ENCODE results near the gene INSIG1. TPM values are rescaled to one million over a fixed set of nuclear protein-coding genes. Genes with fewer than 3 reads are reported as not detected.

The INSIG1 gene
- total RNA-seq, 4 donors from 2014 or later = 36.3 to 147 (median 100) TPM

DNA sequence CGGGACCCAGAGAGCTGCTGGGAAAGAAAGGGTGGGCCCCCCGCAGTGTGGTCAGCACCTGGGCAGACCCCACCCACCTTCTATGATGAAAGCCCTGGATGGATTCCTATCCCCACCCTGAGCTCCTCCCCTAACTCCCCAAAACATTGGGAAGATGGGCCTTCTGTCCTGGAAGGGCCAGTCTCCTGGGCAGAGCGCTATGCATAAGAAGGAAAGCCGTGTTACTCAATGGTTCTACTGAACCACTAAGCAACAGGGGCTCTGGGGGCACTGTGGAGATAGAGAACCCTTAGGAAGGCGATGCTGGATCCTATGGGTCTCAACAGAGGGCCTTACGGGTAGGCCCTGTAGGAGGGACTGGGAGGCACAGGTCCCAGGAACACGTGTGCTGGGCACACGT lies 30.7 kb upstream of the INSIG1 start:
- Histone ChIP-seq H3K27me3 (no peaks in the 10 kb centered on the region), H3K9me3 (no peaks in the 10 kb centered on the region), H3K4me3 (no peak overlapping the region), H3K27ac (no peak overlapping the region), H3K4me1 (no peaks in the 10 kb centered on the region), H3K36me3 (no peaks in the 10 kb centered on the region)
- TF ChIP-seq, protein P1, sequence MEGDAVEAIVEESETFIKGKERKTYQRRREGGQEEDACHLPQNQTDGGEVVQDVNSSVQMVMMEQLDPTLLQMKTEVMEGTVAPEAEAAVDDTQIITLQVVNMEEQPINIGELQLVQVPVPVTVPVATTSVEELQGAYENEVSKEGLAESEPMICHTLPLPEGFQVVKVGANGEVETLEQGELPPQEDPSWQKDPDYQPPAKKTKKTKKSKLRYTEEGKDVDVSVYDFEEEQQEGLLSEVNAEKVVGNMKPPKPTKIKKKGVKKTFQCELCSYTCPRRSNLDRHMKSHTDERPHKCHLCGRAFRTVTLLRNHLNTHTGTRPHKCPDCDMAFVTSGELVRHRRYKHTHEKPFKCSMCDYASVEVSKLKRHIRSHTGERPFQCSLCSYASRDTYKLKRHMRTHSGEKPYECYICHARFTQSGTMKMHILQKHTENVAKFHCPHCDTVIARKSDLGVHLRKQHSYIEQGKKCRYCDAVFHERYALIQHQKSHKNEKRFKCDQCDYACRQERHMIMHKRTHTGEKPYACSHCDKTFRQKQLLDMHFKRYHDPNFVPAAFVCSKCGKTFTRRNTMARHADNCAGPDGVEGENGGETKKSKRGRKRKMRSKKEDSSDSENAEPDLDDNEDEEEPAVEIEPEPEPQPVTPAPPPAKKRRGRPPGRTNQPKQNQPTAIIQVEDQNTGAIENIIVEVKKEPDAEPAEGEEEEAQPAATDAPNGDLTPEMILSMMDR (IDR thresholded peaks at IDR 0.05) = no peak
- TF ChIP-seq POLR2A (IDR thresholded peaks at IDR 0.05) = no peak
- DNase-seq = peak in 1 of 3 donors; percentile 9

DNA sequence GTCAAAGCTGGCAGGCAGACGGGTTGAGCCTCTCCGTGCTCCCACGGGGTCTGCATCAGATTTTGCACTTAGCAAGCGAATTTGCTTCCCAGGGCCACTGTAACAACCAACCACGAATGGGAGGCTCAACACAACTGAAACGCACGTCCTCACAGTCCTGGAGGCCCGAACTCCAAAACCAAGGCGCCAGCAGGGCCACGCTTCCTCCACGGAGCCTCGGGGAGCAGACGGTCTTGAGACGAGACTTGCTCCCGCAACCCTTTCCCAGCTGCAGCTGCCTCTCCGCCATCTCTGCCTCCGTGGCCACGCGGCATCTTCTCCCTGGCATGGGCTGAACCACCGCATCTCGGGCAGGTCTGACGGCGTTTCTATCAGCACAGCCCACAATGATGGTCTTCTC lies 30.2 kb upstream of the INSIG1 start:
- Histone ChIP-seq H3K4me1 (no peaks in the 10 kb centered on the region), H3K4me3 (no peak overlapping the region), H3K36me3 (no peaks in the 10 kb centered on the region), H3K9me3 (no peaks in the 10 kb centered on the region), H3K27me3 (no peaks in the 10 kb centered on the region), H3K27ac (no peak overlapping the region)
- DNase-seq = no peak
- TF ChIP-seq POLR2A (IDR thresholded peaks at IDR 0.05) = no peak
- TF ChIP-seq, protein P1 (IDR thresholded peaks at IDR 0.05) = no peak

DNA sequence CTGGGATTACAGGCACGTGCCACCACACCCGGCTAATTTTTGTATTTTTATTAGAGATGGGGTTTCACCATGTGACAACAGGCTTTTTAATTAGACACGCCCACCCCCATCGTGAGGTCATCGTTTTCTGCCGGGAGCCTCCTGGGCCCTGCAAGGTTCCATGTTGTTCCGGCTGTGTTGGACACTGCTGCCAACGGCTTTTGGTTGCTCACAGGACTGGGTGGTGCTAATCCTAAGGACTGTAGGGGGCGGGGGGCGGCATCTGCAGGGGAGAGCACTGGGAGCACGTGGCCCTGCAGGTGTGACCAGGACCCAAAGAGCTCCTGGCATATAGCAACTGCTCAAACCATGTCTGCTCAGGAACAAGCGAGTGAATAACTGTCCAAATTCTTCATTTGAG lies 29.5 kb upstream of the INSIG1 start:
- Histone ChIP-seq H3K9me3 (no peaks in the 10 kb centered on the region), H3K36me3 (no peaks in the 10 kb centered on the region), H3K4me1 (no peaks in the 10 kb centered on the region), H3K27me3 (no peaks in the 10 kb centered on the region), H3K4me3 (no peak overlapping the region), H3K27ac (no peak overlapping the region)
- no peak for TF ChIP-seq POLR2A (IDR thresholded peaks at IDR 0.05)
- TF ChIP-seq, protein P1 (IDR thresholded peaks at IDR 0.05) = no peak
- DNase-seq = no peak

DNA sequence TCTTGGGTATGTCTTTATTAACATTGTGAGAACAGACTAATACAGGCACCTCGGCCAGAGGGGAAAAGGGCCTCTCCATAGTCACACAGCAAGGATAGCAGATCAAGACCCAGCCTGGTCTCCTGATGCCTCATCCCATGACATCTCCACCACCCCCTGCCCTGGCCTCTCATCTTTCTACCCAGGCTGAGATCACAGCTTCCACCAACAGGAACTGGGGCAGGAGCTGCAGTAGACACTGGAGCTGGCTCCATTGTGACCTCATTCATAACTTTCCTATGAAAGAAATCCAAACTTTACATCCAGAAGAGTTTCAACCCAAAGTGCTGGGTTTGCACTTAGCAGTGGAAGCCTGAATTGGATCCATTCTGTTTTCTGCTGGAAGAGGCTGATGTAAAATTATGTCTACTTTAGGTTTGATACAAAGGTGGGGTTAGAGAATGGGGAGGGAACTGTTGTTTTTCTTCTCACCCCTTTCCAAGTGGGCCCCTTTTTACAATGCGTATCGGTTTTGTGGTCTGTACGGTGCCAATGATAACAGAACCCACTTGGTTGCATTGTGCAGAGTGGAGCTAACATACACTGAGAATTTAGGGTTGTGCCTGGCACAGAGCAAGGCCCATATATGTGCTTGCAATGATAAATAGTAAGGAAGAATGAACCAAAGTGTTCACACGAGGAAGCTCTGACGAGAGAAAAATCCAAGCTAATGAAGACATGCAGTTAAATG lies 28.6 kb upstream of the INSIG1 start:
- no peak overlapping the region for H3K27ac ChIP-seq
- TF ChIP-seq POLR2A (IDR thresholded peaks at IDR 0.05) = no peak
- TF ChIP-seq, protein P1 (IDR thresholded peaks at IDR 0.05) = no peak
- H3K36me3 ChIP-seq = no peaks in the 10 kb centered on the region
- no peaks in the 10 kb centered on the region for H3K4me1 ChIP-seq
- H3K9me3 ChIP-seq = no peaks in the 10 kb centered on the region
- H3K27me3 ChIP-seq = no peaks in the 10 kb centered on the region
- no peak overlapping the region for H3K4me3 ChIP-seq
- no peak for DNase-seq

DNA sequence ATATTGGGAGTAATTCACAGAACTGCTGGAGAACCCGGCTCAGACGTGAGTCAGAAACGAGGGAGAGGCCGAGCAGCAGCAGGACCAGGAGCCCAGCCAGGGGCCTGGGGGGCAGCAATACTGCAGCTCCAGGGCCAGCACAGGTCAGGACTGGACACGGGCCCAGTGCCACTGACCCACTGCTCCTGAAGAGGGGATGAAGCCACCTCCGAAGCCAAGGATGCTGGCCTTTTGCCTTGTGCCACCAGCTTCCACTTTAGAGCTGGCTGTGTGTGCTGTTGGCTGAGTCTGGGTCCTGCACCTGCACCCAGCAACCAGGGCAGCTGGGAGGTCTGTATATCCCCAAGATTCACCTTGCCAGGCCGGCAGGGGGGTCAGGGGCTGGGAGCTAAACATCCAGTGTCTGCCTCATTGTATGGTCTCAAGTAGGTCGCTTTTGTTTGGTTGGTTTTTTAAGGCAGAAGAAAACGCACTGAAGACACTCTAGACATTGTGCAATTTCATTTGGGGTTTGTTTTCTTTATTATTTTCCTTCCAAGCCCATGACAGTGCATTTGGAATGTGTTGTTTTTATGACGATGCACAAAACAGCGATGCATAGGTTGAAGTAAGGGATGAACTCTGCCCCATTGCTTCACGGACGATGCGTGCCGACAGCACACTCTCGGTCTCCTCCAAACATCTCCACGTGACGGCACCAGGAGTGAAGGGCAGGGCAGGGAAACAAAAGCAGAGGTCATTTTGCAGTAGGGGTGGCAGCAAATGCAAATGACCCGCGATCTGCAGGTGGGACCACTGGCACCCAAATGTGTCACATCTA lies 27.7 kb upstream of the INSIG1 start:
- Histone ChIP-seq H3K36me3 (no peaks in the 10 kb centered on the region), H3K27ac (no peak overlapping the region), H3K4me3 (no peak overlapping the region), H3K9me3 (no peaks in the 10 kb centered on the region), H3K4me1 (no peaks in the 10 kb centered on the region), H3K27me3 (no peaks in the 10 kb centered on the region)
- no peak for TF ChIP-seq POLR2A (IDR thresholded peaks at IDR 0.05)
- TF ChIP-seq, protein P1 (IDR thresholded peaks at IDR 0.05) = no peak
- DNase-seq = peak in 1 of 3 donors; percentile 4

Measured in Peyer's patch (tissue), 4 donors.